Effector memory CD4-positive, alpha-beta T cell (primary cell): ENCODE results near the gene RNF125.

Experiments
- DNase-seq, 3 donors: peaks; one replicate each; pipeline ENCODE4 v3.0.0-alpha.2; 2020
- H3K27ac ChIP-seq: 2 replicates; pipeline ENCODE4 v1.7.0; 2013; ENCODE audit warnings: mild to moderate bottlenecking, low read length, moderate library complexity; ENCODE audit not compliant: insufficient read depth, poor library complexity, severe bottlenecking
- H3K27me3 ChIP-seq: replicated peaks from 2 replicates; pipeline ENCODE4 v1.7.0; 2013; ENCODE audit warnings: mild to moderate bottlenecking, low read length; ENCODE audit not compliant: insufficient read depth, control insufficient read depth, poor library complexity, severe bottlenecking
- H3K36me3 ChIP-seq: 2 replicates; pipeline ENCODE4 v1.7.0; 2013; ENCODE audit warnings: mild to moderate bottlenecking, low read length, moderate library complexity; ENCODE audit not compliant: control insufficient read depth, insufficient read depth
- H3K4me1 ChIP-seq: 2 replicates; pipeline ENCODE4 v1.7.0; 2013; ENCODE audit warnings: low read length, mild to moderate bottlenecking; ENCODE audit not compliant: control insufficient read depth, insufficient read depth, poor library complexity, severe bottlenecking
- H3K4me3 ChIP-seq: 2 replicates; pipeline ENCODE4 v1.7.0; 2013; ENCODE audit warnings: low read length, low read depth, mild to moderate bottlenecking; ENCODE audit not compliant: insufficient read depth, poor library complexity, severe bottlenecking
- H3K9me3 ChIP-seq: 2 replicates; pipeline ENCODE4 v1.7.0; 2013; ENCODE audit warnings: mild to moderate bottlenecking, low read length, moderate library complexity; ENCODE audit not compliant: control insufficient read depth

The RNF125 gene

DNA sequence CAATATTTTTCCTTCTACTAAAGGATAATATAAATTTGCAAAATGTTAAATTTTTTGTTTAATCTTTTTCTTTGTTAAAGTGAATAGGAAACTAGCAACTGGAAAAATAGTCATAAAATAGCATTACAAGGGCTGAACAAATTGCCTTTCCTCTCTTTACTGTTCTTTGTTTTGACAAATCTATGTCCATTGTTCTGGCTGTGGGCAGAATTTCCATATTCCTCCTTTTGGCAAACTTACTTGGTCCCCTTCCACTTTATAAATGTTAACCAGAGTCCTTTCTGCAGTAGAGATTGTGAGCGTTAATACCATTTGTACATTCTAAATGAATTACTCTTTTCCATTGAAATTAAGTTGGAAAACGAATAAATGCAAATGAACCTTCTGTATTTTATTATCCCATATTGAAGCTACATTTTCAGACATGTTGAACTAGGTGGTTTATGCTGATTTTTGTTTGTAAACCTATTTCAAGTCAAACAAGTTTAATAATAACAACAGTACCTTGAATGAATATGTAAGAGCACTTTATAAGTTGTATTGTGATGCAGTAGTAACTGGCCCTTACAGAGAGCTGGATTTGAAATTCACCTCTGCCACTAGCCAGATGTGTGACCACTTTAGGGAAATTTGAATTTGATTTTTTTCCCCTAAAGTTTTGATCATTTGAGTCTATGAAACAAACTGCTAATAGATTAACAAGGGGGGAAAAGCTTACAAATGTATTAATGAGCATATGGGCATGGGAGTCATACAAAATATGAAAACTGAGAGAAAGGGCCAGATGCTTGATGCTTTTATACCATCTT is 3.3 kb downstream of the RNF125 start:
- Histone ChIP-seq H3K36me3 (peaks cover 3% of the 10 kb centered on the region), H3K4me1 (peaks cover 23% of the 10 kb centered on the region), H3K27me3 (no peaks in the 10 kb centered on the region)

GRCh38 chr18:32025744-32026143 is 7.1 kb downstream of the RNF125 start:
- H3K4me1 ChIP-seq = peaks cover 32% of the 10 kb centered on the region
- H3K27ac ChIP-seq = no peak overlapping the region
- no peaks in the 10 kb centered on the region for H3K27me3 ChIP-seq

More for the DNA sequence above, 3.3 kb downstream of the RNF125 start:
- Histone ChIP-seq H3K27ac (no peak overlapping the region), H3K9me3 (no peaks in the 10 kb centered on the region), H3K4me3 (peak overlapping the region; percentile 1)
- DNase-seq = no peak

DNA sequence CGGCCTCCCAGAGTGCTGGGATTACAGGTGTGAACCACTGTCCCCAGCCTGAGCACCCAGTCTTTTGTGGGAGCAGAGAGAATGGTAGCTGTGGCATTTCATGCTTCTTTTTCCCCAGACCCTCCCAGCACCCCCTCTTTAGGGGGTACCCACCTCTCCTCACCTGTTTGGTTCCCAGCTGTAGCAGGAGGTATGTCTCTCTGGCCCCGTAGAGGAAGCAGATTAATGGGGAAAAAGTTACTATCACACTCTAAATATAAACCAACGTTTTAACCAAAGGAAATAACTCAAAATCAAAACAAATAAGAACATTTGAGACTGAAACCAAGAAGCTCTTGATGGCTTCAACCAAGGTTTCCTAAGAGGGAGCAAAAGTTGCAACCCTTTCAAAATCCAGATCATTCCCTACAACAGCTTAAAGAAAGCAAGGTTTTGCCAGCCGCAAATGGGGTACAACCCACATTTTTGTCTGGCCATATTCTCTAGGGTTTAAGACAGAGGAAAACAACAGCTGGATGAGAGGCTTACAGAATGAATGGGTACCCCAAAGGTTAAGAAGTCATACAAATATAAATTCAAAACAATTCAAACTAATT is 8.0 kb downstream of the RNF125 start:
- Histone ChIP-seq H3K4me3 (no peak overlapping the region), H3K4me1 (peaks cover 32% of the 10 kb centered on the region), H3K27ac (no peak overlapping the region)

More at GRCh38 chr18:32025744-32026143, 7.1 kb downstream of the RNF125 start:
- H3K9me3 ChIP-seq = no peaks in the 10 kb centered on the region
- no peak for DNase-seq
- H3K36me3 ChIP-seq = peaks cover 6% of the 10 kb centered on the region
- no peak overlapping the region for H3K4me3 ChIP-seq

GRCh38 chr18:32029558-32029957 is 10.9 kb downstream of the RNF125 start:
- Histone ChIP-seq H3K36me3 (peaks cover 15% of the 10 kb centered on the region), H3K4me1 (peaks cover 36% of the 10 kb centered on the region), H3K4me3 (no peak overlapping the region), H3K9me3 (no peaks in the 10 kb centered on the region), H3K27me3 (no peaks in the 10 kb centered on the region), H3K27ac (no peak overlapping the region)
- no peak for DNase-seq

More for the DNA sequence above, 8.0 kb downstream of the RNF125 start:
- DNase-seq = no peak
- H3K27me3 ChIP-seq = no peaks in the 10 kb centered on the region
- no peaks in the 10 kb centered on the region for H3K9me3 ChIP-seq
- peaks cover 11% of the 10 kb centered on the region for H3K36me3 ChIP-seq

DNA sequence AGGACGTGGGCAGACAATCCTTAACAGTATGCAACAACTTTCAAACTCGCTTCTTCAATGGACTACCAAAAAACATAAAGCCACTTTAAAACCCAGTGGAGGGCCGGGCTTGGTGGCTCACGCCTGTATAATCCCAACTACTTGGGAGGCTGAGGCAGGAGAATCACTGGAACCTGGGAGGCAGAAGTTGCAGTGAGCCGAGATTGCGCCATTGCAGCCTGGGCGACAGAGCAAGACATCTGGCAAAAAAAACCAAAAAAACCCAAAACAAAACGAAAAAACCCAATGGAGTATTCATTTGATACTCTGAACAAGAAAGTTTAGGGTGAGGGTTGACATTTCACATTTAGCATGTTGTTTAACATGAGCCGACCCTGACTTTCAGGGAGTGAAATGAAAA is 14.0 kb downstream of the RNF125 start:
- peaks cover 26% of the 10 kb centered on the region for H3K4me1 ChIP-seq
- no peak overlapping the region for H3K27ac ChIP-seq
- H3K9me3 ChIP-seq = no peaks in the 10 kb centered on the region
- DNase-seq = no peak
- no peaks in the 10 kb centered on the region for H3K27me3 ChIP-seq
- peaks cover 22% of the 10 kb centered on the region for H3K36me3 ChIP-seq
- no peak overlapping the region for H3K4me3 ChIP-seq

DNA sequence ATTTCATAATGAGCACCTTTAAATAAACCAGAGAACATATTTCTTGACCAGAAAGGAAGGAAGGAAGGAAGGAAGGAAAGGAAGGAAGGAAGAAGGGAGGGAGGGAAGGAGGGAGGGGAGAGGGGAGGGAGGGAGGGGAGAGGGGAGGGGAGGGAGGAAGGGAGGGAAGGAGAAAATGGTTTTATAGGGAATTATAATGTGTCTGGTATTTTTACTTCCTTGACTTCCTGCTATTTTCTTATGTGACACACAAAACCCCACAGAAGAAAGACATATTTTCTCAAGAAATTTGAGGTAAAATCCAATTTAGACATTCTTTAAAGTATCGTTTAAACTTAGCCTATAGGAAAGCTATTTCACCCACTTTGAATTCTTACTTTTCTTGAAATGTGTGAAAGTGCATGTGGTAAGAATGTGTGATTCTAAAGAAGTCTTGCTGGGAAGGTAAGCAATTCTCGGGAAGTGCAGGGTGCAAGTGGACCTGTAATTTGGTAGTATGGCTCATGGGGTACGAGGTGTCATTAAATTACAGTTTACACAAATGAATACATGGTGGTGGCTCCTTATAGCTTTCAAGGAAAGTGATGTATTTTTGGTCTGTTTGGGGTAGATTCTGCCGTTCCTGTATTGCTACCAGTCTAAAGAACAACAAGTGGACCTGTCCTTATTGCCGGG is 18.0 kb downstream of the RNF125 start:
- H3K27ac ChIP-seq = no peak overlapping the region
- no peaks in the 10 kb centered on the region for H3K9me3 ChIP-seq
- H3K4me3 ChIP-seq = no peak overlapping the region
- no peaks in the 10 kb centered on the region for H3K27me3 ChIP-seq
- no peak for DNase-seq
- H3K36me3 ChIP-seq = peaks cover 28% of the 10 kb centered on the region
- H3K4me1 ChIP-seq = peaks cover 31% of the 10 kb centered on the region

- H3K9me3 ChIP-seq = no peaks in the 10 kb centered on the region
- no peak overlapping the region for H3K4me3 ChIP-seq
- no peak for DNase-seq
- peaks cover 39% of the 10 kb centered on the region for H3K4me1 ChIP-seq
- no peaks in the 10 kb centered on the region for H3K27me3 ChIP-seq
- no peak overlapping the region for H3K27ac ChIP-seq
- peaks cover 24% of the 10 kb centered on the region for H3K36me3 ChIP-seq
Measured at GRCh38 chr18:32037616-32038015, 19.0 kb downstream of the RNF125 start.

GRCh38 chr18:32040936-32041335 is 22.3 kb downstream of the RNF125 start:
- peak; percentile 30 to 51 (median 42) for DNase-seq
- H3K27me3 ChIP-seq = no peaks in the 10 kb centered on the region
- peak overlapping the region; percentile 31 for H3K27ac ChIP-seq
- H3K4me3 ChIP-seq = no peak overlapping the region
- H3K4me1 ChIP-seq = peaks cover 29% of the 10 kb centered on the region
- H3K36me3 ChIP-seq = peaks cover 30% of the 10 kb centered on the region
- no peaks in the 10 kb centered on the region for H3K9me3 ChIP-seq

DNA sequence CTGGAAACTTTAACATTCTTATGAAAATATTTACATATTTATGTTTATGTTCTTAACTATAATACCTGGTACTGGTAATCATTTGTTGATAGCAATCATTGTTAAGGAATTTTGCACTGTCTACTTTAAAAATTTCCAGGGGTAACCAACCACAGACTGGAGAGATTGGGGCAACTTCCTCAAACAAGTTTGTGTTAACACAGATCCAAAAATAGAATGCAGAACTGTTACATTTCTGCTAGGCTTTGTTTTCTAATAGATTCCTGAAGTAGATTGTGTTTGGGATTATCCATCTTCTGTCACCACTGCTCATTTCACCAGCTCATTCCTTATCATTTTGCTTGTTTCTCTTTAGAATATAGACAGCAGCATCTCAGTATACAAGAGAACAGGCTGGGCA is 23.7 kb downstream of the RNF125 start:
- no peak overlapping the region for H3K4me3 ChIP-seq
- H3K4me1 ChIP-seq = peaks cover 26% of the 10 kb centered on the region
- DNase-seq = no peak
- H3K27me3 ChIP-seq = no peaks in the 10 kb centered on the region
- no peaks in the 10 kb centered on the region for H3K9me3 ChIP-seq
- H3K27ac ChIP-seq = no peak overlapping the region
- H3K36me3 ChIP-seq = peaks cover 29% of the 10 kb centered on the region
